ENCODE results near the gene BICDL1. TPM values are rescaled to one million over a fixed set of nuclear protein-coding genes. Genes with fewer than 3 reads are reported as not detected.
"Not testable (repeated sequence)": the region's sequence is repeated elsewhere in the genome, so short reads cannot be mapped to it uniquely, and the experiment has no call there.

Gene BICDL1
- polyA plus RNA-seq, 1 experiment: not detected

DNA sequence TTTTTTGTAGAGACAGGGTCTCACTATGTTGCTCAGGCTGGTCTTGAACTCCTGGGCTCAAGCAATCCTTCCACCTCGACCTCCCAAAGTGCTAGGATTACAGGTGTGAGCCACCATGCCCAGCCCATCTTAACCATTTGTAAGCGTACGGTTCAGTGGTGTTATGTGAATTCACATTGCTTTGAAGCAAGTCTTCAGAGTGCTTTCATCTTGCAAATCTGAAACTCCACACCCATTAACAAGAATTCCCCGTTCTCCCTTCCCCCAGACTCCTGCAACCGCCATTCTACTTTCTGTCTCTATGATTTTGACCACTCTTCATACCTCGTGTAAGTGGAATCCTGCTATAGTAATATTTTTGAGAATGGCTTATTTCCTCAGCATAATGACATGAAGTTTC is 24.9 kb upstream of the BICDL1 start:
- Histone ChIP-seq H3K9me3 (ENCODE audit: control insufficient read depth, insufficient read depth, low read length) (no peaks in the 10 kb centered on the region), H3K4me3 (ENCODE audit: low read depth, low read length) (no peak overlapping the region), H3K27ac (ENCODE audit: low read depth, low read length) (no peak overlapping the region), H3K27me3 (ENCODE audit: control insufficient read depth, insufficient read depth, low read length) (peaks cover 2% of the 10 kb centered on the region)
- TF ChIP-seq CTCF (IDR thresholded peaks at IDR 0.05; ENCODE audit: low read depth, low read length): no peak
- no peak for DNase-seq (ENCODE audit: low read depth, low spot score)
- ChIA-PET CTCF (interaction anchor here (0.6 kb wide), 1 partner anchor 989 kb away, joined by 3 read pairs; no protein-coding TSS in a partner anchor), POLR2A (no interaction called here)

- H3K9me3 ChIP-seq (ENCODE audit: control insufficient read depth, insufficient read depth, low read length): no peaks in the 10 kb centered on the region
- no peak overlapping the region for H3K27ac ChIP-seq (ENCODE audit: low read depth, low read length)
- DNase-seq (ENCODE audit: low read depth, low spot score): no peak
- H3K27me3 ChIP-seq (ENCODE audit: control insufficient read depth, insufficient read depth, low read length): peaks cover 2% of the 10 kb centered on the region
- ChIA-PET CTCF (no interaction called here), POLR2A (no interaction called here)
- H3K4me3 ChIP-seq (ENCODE audit: low read depth, low read length): no peak overlapping the region
- TF ChIP-seq CTCF (IDR thresholded peaks at IDR 0.05; ENCODE audit: low read depth, low read length): no peak
Measured at GRCh38 chr12:119964929-119965328, 24.1 kb upstream of the BICDL1 start.

DNA sequence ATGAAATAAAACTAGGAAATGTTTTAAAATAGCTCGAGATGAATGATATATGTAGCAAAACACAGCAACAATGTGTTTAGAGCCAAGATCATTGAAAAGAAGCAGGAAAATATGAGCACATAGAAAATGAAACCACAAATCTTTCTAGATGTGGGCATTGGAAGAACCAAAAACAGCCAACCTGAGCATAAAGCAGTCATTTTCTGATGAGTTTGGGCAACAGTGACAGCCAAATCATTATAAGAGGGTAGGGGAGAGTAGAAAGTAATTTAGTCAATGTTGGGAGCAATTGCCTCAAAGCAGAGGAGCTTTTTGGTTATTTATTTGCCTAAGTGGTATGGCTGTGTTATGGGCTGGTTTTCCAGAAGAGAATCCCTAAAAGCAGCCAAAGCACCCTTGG is 8.8 kb upstream of the BICDL1 start:
- H3K9me3 ChIP-seq (ENCODE audit: control insufficient read depth, insufficient read depth, low read length): no peaks in the 10 kb centered on the region
- no peak for DNase-seq (ENCODE audit: low read depth, low spot score)
- CTCF ChIA-PET: no interaction called here
- H3K27me3 ChIP-seq (ENCODE audit: control insufficient read depth, insufficient read depth, low read length): peaks cover 2% of the 10 kb centered on the region
- H3K4me3 ChIP-seq (ENCODE audit: low read depth, low read length): no peak overlapping the region
- TF ChIP-seq CTCF (IDR thresholded peaks at IDR 0.05; ENCODE audit: low read depth, low read length): no peak
- POLR2A ChIA-PET: no interaction called here
- H3K27ac ChIP-seq (ENCODE audit: low read depth, low read length): no peak overlapping the region

- H3K4me3 ChIP-seq (ENCODE audit: low read depth, low read length); CTCF ChIA-PET; H3K27ac ChIP-seq (ENCODE audit: low read depth, low read length); DNase-seq (ENCODE audit: low read depth, low spot score); H3K27me3 ChIP-seq (ENCODE audit: control insufficient read depth, insufficient read depth, low read length); POLR2A ChIA-PET; H3K9me3 ChIP-seq (ENCODE audit: control insufficient read depth, insufficient read depth, low read length): not testable (repeated sequence)
Measured at GRCh38 chr12:119980702-119981101, 8.3 kb upstream of the BICDL1 start.

DNA sequence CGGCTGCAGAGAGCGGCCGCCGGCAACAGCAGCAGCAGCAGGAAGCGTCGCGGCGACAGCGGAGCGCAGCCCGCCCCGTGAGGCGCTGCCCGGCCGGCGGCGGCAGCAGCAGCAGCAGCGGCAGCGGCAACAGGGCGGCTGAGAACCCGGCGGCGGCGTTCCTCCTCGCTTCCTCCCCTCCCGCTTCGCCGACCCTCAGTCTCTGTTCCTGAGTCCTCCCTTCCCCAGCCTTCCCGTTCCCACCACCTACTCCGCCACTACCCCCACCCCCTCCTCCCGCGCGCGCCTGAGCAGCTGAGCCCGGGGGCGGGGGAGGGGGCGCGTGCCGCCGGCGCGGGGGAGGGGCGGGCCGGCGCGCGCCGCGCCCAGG is 310 bp downstream of the BICDL1 start:
- Histone ChIP-seq H3K27ac (ENCODE audit: low read depth, low read length) (no peak overlapping the region), H3K9me3 (ENCODE audit: control insufficient read depth, insufficient read depth, low read length) (no peaks in the 10 kb centered on the region), H3K4me3 (ENCODE audit: low read depth, low read length) (peak overlapping the region; percentile 53), H3K27me3 (ENCODE audit: control insufficient read depth, insufficient read depth, low read length) (peaks cover 27% of the 10 kb centered on the region)
- TF ChIP-seq CTCF (IDR thresholded peaks at IDR 0.05; ENCODE audit: low read depth, low read length): no peak
- ChIA-PET CTCF (interaction anchor here (0.7 kb wide), 1 partner anchor 51 kb away, joined by 3 read pairs; no protein-coding TSS in a partner anchor), POLR2A (no interaction called here)
- no peak for DNase-seq (ENCODE audit: low read depth, low spot score)

All from AG04450 (cell line).